NCI-H1105 (cell line): ENCODE measurements around the gene PEX11A.

ENCODE experiments used
- DNase-seq: peaks from one replicate; lab custom pipeline; 2025; lab: John Stamatoyannopoulos, UW

Gene PEX11A

DNA sequence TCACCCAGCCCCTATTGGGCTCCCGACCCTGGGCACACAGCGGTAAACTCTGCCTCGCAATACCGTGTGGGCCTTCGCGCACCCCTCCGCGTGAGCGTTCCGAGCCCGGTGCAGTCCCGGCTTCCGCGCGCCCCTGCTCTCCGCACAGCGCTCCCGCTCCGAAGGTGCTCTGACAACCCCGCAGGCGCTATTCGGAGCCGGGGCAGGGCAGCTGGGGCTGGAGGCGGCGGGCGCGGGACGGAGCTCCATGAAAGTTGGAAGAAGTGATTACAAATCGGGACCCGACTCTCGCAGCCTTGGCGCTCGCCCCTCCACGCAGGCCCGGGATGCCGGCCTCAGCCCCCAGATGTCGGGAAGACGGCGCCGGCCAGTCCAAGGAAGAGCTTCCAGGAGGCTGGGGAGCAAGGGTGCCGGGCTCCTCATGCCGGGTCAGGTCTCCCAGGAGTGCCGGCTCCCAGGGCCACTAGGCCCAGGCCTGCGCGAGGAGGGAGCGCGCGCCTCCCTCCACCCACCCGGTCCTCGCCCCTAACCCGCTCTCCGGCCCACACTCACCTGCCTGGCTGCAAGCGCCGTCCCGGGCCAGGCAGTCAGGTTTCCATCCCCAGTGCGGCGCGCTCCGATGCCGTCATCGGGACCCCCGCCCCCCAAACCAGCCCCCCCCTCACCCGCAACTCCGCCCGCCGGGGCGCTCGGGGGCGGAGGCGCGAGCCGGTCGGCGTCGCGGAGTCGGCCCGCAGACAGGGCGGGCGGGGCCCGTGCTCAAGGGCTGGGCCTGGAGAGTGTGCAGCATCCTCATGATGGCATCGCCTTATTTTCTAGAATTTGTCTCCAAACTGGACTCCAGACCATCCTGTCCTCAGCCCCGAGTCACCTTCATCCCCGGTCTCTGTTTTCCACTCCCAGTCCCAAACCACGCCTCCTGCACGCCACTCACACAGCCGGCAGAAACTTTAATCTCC is 35.4 kb downstream of the PEX11A start, which contains the start of gene KIF7:
TSS of gene KIF7 (minus strand) at position 621 of the 959 bp plus-strand sequence. CDS start 2,537 bp downstream, outside the sequence.
- DNase-seq: peak; percentile 27

- DNase-seq: no peak
Observed at GRCh38 chr15:89654301-89654761, 36.2 kb downstream of the PEX11A start.

DNA sequence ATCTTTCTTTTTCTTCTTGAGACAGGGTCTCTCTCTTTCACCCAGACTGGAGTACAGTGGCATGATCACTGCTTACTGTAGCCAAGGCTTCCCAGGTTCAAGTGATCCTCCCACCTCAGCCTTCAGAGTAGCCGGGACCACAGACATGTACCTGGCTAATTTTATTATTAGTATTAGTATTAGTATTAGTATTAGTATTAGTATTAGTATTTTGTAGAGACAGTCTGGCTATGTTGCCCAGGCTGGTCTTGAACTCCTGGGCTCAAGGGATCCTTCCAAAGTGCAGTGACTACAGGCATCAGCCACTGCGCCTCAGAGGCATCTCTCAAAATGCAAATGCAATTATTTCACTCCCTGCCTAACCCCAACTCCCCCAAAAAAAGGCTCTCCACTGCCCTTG is 37.0 kb downstream of the PEX11A start:
- DNase-seq: no peak

DNA sequence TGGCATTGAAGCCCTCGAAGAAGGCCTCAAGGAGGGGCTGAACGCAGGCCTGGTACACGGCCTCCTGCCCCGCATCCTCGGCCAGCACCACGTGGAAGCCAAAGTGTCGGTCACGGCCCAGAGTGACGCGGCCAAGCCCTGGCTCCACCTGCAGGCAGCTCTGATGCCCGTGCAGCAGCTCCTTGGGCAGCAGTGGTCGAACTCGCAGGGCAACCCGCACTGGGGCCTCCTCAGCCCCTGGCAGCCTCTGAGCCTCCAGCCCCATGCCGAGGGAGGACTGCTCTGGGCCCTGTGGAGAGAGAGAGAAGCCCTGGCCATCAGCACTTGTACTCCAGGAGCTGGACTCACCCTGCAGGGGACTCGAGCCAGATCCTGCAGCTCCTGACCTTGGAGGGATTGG is 37.9 kb downstream of the PEX11A start:
- DNase-seq: no peak

DNA sequence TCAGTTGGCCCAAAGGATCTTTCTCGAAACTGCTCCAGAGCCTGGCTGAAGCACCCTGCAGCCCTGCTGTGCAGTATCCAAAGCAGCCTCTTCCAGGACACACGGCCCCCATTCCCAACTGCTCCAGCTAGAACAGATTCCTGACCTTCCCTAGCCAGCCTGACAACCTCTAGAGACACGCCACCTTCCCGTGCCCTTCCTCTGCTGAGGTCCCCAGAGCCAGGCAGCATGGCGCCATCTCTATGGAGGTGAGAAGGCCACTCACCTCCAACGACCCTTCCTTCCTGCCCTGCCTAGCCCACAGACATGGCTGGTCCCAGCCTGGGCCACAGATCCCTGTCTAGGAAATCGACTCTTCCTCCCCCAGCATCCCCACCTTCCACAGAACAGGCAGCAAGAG is 38.4 kb downstream of the PEX11A start:
- DNase-seq: no peak

GRCh38 chr15:89649716-89650115 is 40.8 kb downstream of the PEX11A start:
- DNase-seq: no peak

DNA sequence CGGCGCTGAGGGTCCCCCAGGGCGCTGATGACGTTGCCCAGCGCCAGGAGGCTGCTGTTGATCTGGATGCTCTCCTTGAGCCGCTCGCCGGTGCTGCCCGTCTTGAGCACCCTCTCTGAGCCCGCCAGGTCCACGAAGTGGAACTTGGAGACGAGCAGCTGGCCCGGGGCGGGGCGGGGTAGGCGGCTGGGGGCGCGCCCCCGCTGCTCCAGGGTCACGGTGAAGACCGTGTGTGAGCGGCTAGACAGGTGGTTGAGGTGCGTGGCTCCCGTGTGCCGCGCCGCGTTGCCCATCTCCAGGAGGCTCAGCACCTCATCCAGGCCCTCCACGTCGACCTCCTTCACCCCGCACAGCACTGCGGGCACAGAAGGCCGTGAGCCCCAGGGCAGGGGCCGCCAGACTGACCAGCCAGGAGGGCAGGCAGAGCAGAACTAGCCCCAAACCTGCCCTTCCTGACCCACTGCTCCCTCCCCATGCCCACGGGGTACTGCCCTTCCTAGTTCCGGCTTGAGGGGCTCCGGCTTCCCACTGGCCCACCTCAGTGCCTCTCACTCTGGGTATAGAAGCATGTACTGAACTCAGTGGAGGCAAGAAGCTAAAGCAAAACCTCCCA is 41.4 kb downstream of the PEX11A start:
- DNase-seq: no peak

GRCh38 chr15:89648106-89649012 is 42.2 kb downstream of the PEX11A start:
- no peak for DNase-seq

GRCh38 chr15:89647191-89647851 is 43.2 kb downstream of the PEX11A start:
- no peak for DNase-seq

GRCh38 chr15:89646416-89647141 is 44.0 kb downstream of the PEX11A start:
- DNase-seq: no peak

GRCh38 chr15:89645680-89646079 is 44.9 kb downstream of the PEX11A start:
- no peak for DNase-seq

DNA sequence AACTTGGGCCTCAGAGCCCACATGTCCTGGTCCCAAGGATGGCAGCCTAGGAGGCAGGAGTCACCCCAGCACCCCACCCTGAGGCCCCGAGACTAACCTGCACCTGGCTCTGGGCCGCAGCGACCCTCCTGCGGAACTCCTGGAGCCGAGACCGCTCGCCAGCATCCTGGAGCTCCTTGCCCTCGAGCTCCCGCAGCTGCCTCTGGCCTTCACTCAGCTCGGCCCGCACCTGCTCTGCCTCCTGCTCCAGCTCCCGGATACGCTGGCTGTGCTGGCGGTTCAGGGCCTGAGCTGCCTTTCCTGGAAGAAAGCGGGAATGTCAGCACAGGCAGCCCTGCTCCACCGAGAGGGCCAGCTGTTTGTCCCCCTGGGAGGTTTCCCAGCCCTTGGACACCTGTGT is 48.4 kb downstream of the PEX11A start:
- DNase-seq: no peak

- no peak for DNase-seq
Observed at GRCh38 chr15:89641053-89641452, 49.5 kb downstream of the PEX11A start.

DNA sequence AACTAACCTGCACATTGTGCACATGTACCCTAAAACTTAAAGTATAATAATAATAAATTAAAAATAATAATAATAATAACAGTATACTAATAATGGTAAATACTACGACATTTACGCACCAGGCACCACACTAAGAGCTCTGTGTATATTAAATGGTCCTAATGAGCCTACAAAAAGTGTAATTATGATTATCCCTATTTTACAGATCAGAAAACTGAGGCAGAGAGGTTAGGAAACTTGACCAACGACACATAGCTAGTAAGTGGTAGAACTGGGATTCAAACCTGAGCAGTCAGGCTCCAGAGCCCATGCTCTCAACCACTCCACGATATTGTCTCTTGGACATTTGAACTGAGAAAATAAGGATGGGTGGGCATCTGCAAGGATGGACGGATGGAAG is 50.3 kb downstream of the PEX11A start:
- DNase-seq: no peak

GRCh38 chr15:89633585-89633984 is 57.0 kb downstream of the PEX11A start:
- no peak for DNase-seq

DNA sequence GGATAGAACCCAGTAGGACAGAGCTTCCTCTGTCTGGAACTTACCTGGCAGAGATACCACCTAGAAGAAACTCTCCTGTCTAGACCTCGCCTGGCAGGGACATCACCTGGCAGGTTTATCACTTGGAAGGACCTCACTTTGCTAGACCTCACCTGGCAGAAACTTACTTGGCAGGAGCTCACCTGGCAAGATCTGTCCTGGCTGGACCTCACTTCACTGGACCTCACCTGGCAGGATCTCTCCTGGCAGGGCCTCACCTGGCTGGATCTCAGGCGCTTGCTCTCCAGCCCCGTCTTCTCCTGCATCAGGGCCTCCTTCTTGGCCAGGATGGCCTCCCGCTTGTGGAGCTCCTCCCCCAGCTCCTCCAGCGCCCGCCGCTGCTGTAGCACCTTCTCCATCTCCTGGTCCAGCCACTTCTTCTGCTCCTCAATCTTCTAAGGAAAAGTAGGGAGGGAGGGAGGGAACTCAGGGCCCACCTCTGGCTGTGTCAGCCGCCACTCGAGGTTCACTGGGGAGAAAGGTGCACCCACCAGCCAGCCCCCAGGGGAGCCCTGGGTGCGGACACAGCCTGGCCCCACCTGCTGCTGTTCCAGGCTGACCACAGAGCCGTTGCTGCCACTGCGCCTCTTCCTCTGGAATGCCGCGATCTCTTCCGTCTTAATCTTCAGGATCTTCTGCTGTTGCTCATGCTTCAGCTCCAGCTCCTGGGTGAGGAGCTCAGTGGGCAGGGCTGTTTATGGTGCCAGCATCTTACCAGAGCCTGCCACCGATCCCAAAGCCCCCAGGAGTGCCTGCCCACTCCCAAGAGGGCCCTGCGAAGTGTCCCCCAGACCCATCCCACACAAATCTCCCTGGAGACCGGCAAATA is 57.8 kb downstream of the PEX11A start:
- no peak for DNase-seq

GRCh38 chr15:89631902-89632264 is 58.7 kb downstream of the PEX11A start:
- no peak for DNase-seq
